ENCODE results near the gene CDK5R1. TPM values are rescaled to one million over a fixed set of nuclear protein-coding genes. Genes with fewer than 3 reads are reported as not detected.

Gene CDK5R1
- polyA plus RNA-seq, 3 donors, result 0.44 to 1.0 (median 0.48) TPM

DNA sequence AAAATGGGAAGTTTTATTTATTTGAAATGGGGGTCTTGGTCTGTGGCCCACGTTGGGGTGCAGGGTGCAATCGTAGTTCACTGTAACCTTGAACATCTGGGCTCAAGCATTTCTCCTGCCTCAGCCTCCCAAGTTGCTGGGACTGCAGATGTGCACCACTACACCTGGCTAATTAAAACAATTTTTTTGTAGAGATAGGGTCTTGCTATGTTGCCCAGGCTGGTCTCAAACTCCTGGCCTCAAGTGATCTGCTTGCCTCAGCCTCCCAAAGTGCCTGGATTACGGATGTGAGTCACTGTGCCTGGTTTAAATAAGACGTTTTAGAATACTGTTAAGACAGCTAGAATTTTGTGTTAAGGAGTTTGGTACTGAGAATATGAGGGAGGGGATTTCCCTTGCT is 26.7 kb upstream of the CDK5R1 start:
- Mint-ChIP-seq H3K4me3 (no peak overlapping the region), H3K9me3 (peaks cover 0 to 2% (median 0%) of the 10 kb centered on the region in 7 donors), H3K4me1 (no peaks in the 10 kb centered on the region), H3K27me3 (ENCODE audit: low read depth in 3 of 3) (peaks cover 0 to 1% (median 0%) of the 10 kb centered on the region in 3 donors), H3K27ac (peak overlapping the region in 2 of 7 donors; percentile 9 to 35), H3K36me3 (peaks cover 61 to 85% of the 10 kb centered on the region in 2 donors)
- no peak overlapping the region for H2AFZ ChIP-seq (ENCODE audit: insufficient read depth, low read depth, low read length, poor library complexity, severe bottlenecking)
- H3K4me1 ChIP-seq (ENCODE audit: control insufficient read depth in 1 of 2, insufficient read depth in 2 of 2, low read length in 2 of 2), result no peaks in the 10 kb centered on the region
- 83% methylated on average over 1 of the region's 4 CpGs for WGBS (ENCODE audit: insufficient coverage)
- no peak overlapping the region for H3K9ac ChIP-seq (ENCODE audit: insufficient read depth, low read length, poor library complexity, severe bottlenecking)
- H3K4me3 ChIP-seq (replicated peaks in 1 of 3; ENCODE audit: low read depth in 2 of 3, low read length in 3 of 3), result no peak overlapping the region
- DNase-seq, result no peak
- intact Hi-C loops (cut with micrococcal nuclease), result loop anchor here in 1 of 2 donors (2.0 kb wide), 1 partner anchor 297 kb away; no protein-coding TSS in a partner anchor
- no peak overlapping the region for H3K4me2 ChIP-seq (replicated peaks; ENCODE audit: extremely low read depth, low read length, poor library complexity, severe bottlenecking)
- no peaks in the 10 kb centered on the region for H3K27me3 ChIP-seq (ENCODE audit: control insufficient read depth in 2 of 2, insufficient read depth in 2 of 2, low read length in 2 of 2)
- H4K20me1 ChIP-seq (ENCODE audit: insufficient read depth, low read length), result peaks cover 46% of the 10 kb centered on the region
- H3K9me3 ChIP-seq (replicated peaks in 1 of 2; ENCODE audit: control insufficient read depth in 1 of 2, insufficient read depth in 1 of 2, low read length in 2 of 2), result no peaks in the 10 kb centered on the region
- TF ChIP-seq, protein P1, sequence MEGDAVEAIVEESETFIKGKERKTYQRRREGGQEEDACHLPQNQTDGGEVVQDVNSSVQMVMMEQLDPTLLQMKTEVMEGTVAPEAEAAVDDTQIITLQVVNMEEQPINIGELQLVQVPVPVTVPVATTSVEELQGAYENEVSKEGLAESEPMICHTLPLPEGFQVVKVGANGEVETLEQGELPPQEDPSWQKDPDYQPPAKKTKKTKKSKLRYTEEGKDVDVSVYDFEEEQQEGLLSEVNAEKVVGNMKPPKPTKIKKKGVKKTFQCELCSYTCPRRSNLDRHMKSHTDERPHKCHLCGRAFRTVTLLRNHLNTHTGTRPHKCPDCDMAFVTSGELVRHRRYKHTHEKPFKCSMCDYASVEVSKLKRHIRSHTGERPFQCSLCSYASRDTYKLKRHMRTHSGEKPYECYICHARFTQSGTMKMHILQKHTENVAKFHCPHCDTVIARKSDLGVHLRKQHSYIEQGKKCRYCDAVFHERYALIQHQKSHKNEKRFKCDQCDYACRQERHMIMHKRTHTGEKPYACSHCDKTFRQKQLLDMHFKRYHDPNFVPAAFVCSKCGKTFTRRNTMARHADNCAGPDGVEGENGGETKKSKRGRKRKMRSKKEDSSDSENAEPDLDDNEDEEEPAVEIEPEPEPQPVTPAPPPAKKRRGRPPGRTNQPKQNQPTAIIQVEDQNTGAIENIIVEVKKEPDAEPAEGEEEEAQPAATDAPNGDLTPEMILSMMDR (IDR thresholded peaks at IDR 0.05), result no peak
- peak overlapping the region in 1 of 2 donors; percentile 5 for H3K27ac ChIP-seq (ENCODE audit: low read depth in 1 of 2, low read length in 2 of 2)
- peaks cover 11% of the 10 kb centered on the region for H3K79me2 ChIP-seq (ENCODE audit: insufficient read depth, low read length)
- H3K36me3 ChIP-seq (replicated peaks in 1 of 2; ENCODE audit: control insufficient read depth in 1 of 2, insufficient read depth in 2 of 2, low read length in 2 of 2), result peaks cover 66 to 87% of the 10 kb centered on the region in 2 donors

DNA sequence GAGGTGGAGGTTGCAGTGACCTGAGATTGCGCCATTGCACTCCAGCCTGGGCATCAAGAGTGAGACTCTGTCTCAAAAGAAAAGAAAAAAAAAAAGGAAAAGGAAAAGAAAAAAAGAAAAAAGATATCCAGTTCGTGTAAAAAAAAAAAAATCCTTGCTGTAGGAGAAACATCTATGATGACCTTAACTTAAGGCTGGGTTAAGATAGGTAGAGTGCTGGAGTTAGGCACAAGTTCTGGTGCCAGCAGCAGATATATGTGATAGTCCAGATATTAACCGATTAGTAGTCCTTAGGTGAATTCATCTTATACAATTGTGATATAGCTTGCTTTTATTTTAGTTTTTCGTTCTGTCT is 25.3 kb upstream of the CDK5R1 start:
- 100% methylated on average over 1 of the region's 4 CpGs for WGBS (ENCODE audit: insufficient coverage)
- TF ChIP-seq, protein P1 (IDR thresholded peaks at IDR 0.05), result no peak
- H3K9me3 ChIP-seq (replicated peaks in 1 of 2; ENCODE audit: control insufficient read depth in 1 of 2, insufficient read depth in 1 of 2, low read length in 2 of 2), result no peaks in the 10 kb centered on the region
- no peak overlapping the region for H3K4me3 ChIP-seq (replicated peaks in 1 of 3; ENCODE audit: low read depth in 2 of 3, low read length in 3 of 3)
- H3K36me3 ChIP-seq (replicated peaks in 1 of 2; ENCODE audit: control insufficient read depth in 1 of 2, insufficient read depth in 2 of 2, low read length in 2 of 2), result peaks cover 70 to 87% of the 10 kb centered on the region in 2 donors
- Mint-ChIP-seq H3K4me3 (no peak overlapping the region), H3K9me3 (peaks cover 0 to 2% (median 0%) of the 10 kb centered on the region in 7 donors), H3K36me3 (peaks cover 65 to 87% of the 10 kb centered on the region in 2 donors), H3K27me3 (ENCODE audit: low read depth in 3 of 3) (no peaks in the 10 kb centered on the region), H3K27ac (peak overlapping the region in 1 of 7 donors; percentile 24), H3K4me1 (no peaks in the 10 kb centered on the region)
- no peaks in the 10 kb centered on the region for H3K4me1 ChIP-seq (ENCODE audit: control insufficient read depth in 1 of 2, insufficient read depth in 2 of 2, low read length in 2 of 2)
- intact Hi-C loops (cut with micrococcal nuclease), result loop anchor here in 1 of 2 donors (2.0 kb wide), 1 partner anchor 295 kb away; no protein-coding TSS in a partner anchor
- H2AFZ ChIP-seq (ENCODE audit: insufficient read depth, low read depth, low read length, poor library complexity, severe bottlenecking), result no peak overlapping the region
- H3K79me2 ChIP-seq (ENCODE audit: insufficient read depth, low read length), result peaks cover 11% of the 10 kb centered on the region
- peaks cover 46% of the 10 kb centered on the region for H4K20me1 ChIP-seq (ENCODE audit: insufficient read depth, low read length)
- no peak overlapping the region for H3K4me2 ChIP-seq (replicated peaks; ENCODE audit: extremely low read depth, low read length, poor library complexity, severe bottlenecking)
- no peaks in the 10 kb centered on the region for H3K27me3 ChIP-seq (ENCODE audit: control insufficient read depth in 2 of 2, insufficient read depth in 2 of 2, low read length in 2 of 2)
- DNase-seq, result no peak
- H3K27ac ChIP-seq (ENCODE audit: low read depth in 1 of 2, low read length in 2 of 2), result no peak overlapping the region
- no peak overlapping the region for H3K9ac ChIP-seq (ENCODE audit: insufficient read depth, low read length, poor library complexity, severe bottlenecking)

Measured in CD14-positive monocyte (primary cell).